GM19035 (cell line): Measurements from ENCODE around the gene MAP3K1.
"Not testable (repeated sequence)": the region's sequence is repeated elsewhere in the genome, so short reads cannot be mapped to it uniquely, and the experiment has no call there.

Source experiments
- ATAC-seq: cut with Tn5 transposase; IDR thresholded peaks from one replicate; pipeline ENCODE4 v1.9.1; 2021; ENCODE audit not compliant: unreplicated experiment

The MAP3K1 gene

GRCh38 chr5:56814963-56815657, at the start of gene MAP3K1:
MAP3K1 (plus strand) TSS chr5:56815549; CDS start chr5:56815574, 25 bp downstream.
- peak; percentile 55 for ATAC-seq

- ATAC-seq: no peak
Observed at GRCh38 chr5:56766926-56767325, 48.4 kb upstream of the MAP3K1 start.

- ATAC-seq: no peak
Observed at GRCh38 chr5:56769875-56770604, 45.3 kb upstream of the MAP3K1 start.

- no peak for ATAC-seq
Observed at GRCh38 chr5:56772767-56773166, 42.6 kb upstream of the MAP3K1 start.

GRCh38 chr5:56774957-56775356, 40.4 kb upstream of the MAP3K1 start:
- no peak for ATAC-seq

GRCh38 chr5:56776212-56776846, 39.0 kb upstream of the MAP3K1 start:
- not testable (repeated sequence) for ATAC-seq

- ATAC-seq: no peak
Observed at GRCh38 chr5:56783261-56783660, 32.1 kb upstream of the MAP3K1 start.

- no peak for ATAC-seq
Observed at GRCh38 chr5:56786346-56786745, 29.0 kb upstream of the MAP3K1 start.

- peak; percentile 81 for ATAC-seq
Observed at GRCh38 chr5:56791396-56791795, 24.0 kb upstream of the MAP3K1 start.

GRCh38 chr5:56798521-56798920, 16.8 kb upstream of the MAP3K1 start:
- ATAC-seq: no peak

GRCh38 chr5:56800186-56800585, 15.2 kb upstream of the MAP3K1 start:
- ATAC-seq: no peak

- ATAC-seq: no peak
Observed at GRCh38 chr5:56801256-56801655, 14.1 kb upstream of the MAP3K1 start.

- no peak for ATAC-seq
Observed at GRCh38 chr5:56802205-56802604, 13.1 kb upstream of the MAP3K1 start.

GRCh38 chr5:56803025-56803424, 12.3 kb upstream of the MAP3K1 start:
- ATAC-seq: no peak

GRCh38 chr5:56803894-56804293, 11.5 kb upstream of the MAP3K1 start:
- no peak for ATAC-seq

- no peak for ATAC-seq
Observed at GRCh38 chr5:56807679-56808078, 7.7 kb upstream of the MAP3K1 start.

- ATAC-seq: no peak
Observed at GRCh38 chr5:56808211-56808610, 7.1 kb upstream of the MAP3K1 start.

- ATAC-seq: no peak
Observed at GRCh38 chr5:56810826-56811225, 4.5 kb upstream of the MAP3K1 start.

- ATAC-seq: no peak
Observed at GRCh38 chr5:56812110-56812509, 3.2 kb upstream of the MAP3K1 start.

- ATAC-seq: no peak
Observed at GRCh38 chr5:56813302-56813701, 2.0 kb upstream of the MAP3K1 start.

GRCh38 chr5:56814361-56814962, 887 bp upstream of the MAP3K1 start:
- no peak for ATAC-seq
